HepG2 (cell line): ENCODE results near the gene UCN3. TPM values are rescaled to one million over a fixed set of nuclear protein-coding genes. Genes with fewer than 3 reads are reported as not detected.

Experiments
- ETV5 ChIP-seq: IDR thresholded peaks from 2 replicates; pipeline ENCODE4 v1.6.1; 2018; ENCODE audit warnings: missing biosample characterization, missing genetic modification reagents, inconsistent platforms, borderline replicate concordance
- FOSL2 ChIP-seq: sonication (generic); formaldehyde crosslinking; IDR thresholded peaks from 2 replicates; pipeline ENCODE4 v1.4.0; 2020; ENCODE audit warnings: missing genetic modification reagents
- GABPB1 ChIP-seq: IDR thresholded peaks from 2 replicates; pipeline ENCODE4 v1.6.1; 2016; ENCODE audit warnings: mild to moderate bottlenecking, missing genetic modification reagents, moderate library complexity, missing compliant biosample characterization
- PRDM4 ChIP-seq: sonication (generic); formaldehyde crosslinking; IDR thresholded peaks from 2 replicates; pipeline ENCODE4 v1.9.0; 2021; ENCODE audit warnings: missing genetic modification reagents, borderline replicate concordance
- SAP130 ChIP-seq: IDR thresholded peaks from 2 replicates; pipeline ENCODE4 v1.6.1; 2016; ENCODE audit warnings: low read depth
- SRF ChIP-seq: IDR thresholded peaks from 2 replicates; pipeline ENCODE4 v1.6.1; 2011; ENCODE audit warnings: mild to moderate bottlenecking, low read depth, low read length, moderate library complexity
- ZBTB42 ChIP-seq: sonication (generic); formaldehyde crosslinking; IDR thresholded peaks from 2 replicates; pipeline ENCODE4 v1.5.0; 2020; ENCODE audit warnings: mild to moderate bottlenecking, missing genetic modification reagents
- ZNF570 ChIP-seq: sonication (generic); formaldehyde crosslinking; IDR thresholded peaks from 2 replicates; pipeline ENCODE4 v1.4.0; 2020; ENCODE audit warnings: mild to moderate bottlenecking, missing genetic modification reagents, borderline replicate concordance
- ZNF616 ChIP-seq: sonication (generic); formaldehyde crosslinking; IDR thresholded peaks from 2 replicates; pipeline ENCODE4 v1.5.0; 2020; ENCODE audit warnings: low read depth, mild to moderate bottlenecking, missing genetic modification reagents
- ZNF784 ChIP-seq: sonication (generic); formaldehyde crosslinking; IDR thresholded peaks from 2 replicates; pipeline ENCODE4 v1.5.1; 2020; ENCODE audit warnings: missing genetic modification reagents, mild to moderate bottlenecking, borderline replicate concordance
- polyA plus RNA-seq, 8 experiments: library from polyadenylated mRNA; depleted of rRNA in 3 of 8; stranded (reverse) in 7 of 8; unstranded in 1 of 8; fragments of >200 nt; fragmentation: Illumina TruSeq in 4 of 8; extraction: Trizol in 4 of 8; gene quantifications; 2 replicates each; pipeline versions ENCODE4 v1.2.1 to v1.2.3, GENCODE V29; 2011 to 2016; ENCODE audit warnings: low read depth in 4 of 8, missing spikeins in 1 of 8, mixed read lengths in 1 of 8; ENCODE audit not compliant: insufficient read depth in 1 of 8
- total RNA-seq, 5 experiments: library from RNA; depleted of rRNA; stranded (reverse); fragments of >200 nt; fragmentation: Illumina TruSeq; extraction: Trizol; gene quantifications; 2 replicates each; pipeline ENCODE4 v1.2.3, GENCODE V29; 2016; ENCODE audit warnings: low read depth in 1 of 5
- TF ChIP-seq, protein P1 (sequence below): sonication (generic); formaldehyde crosslinking; conservative IDR thresholded peaks from 2 replicates; pipeline ENCODE4 v1.4.0; 2020; ENCODE audit warnings: missing genetic modification reagents
- TF ChIP-seq, protein P2 (sequence below): sonication (generic); formaldehyde crosslinking; IDR thresholded peaks from 2 replicates; pipeline ENCODE4 v1.4.0; 2020; ENCODE audit warnings: missing genetic modification reagents

UCN3 gene
- total and polyA plus RNA-seq, 2 of the 13 experiments (the other 11 are each of a cell fraction or from before 2014, with no cell fraction given) = not detected

DNA sequence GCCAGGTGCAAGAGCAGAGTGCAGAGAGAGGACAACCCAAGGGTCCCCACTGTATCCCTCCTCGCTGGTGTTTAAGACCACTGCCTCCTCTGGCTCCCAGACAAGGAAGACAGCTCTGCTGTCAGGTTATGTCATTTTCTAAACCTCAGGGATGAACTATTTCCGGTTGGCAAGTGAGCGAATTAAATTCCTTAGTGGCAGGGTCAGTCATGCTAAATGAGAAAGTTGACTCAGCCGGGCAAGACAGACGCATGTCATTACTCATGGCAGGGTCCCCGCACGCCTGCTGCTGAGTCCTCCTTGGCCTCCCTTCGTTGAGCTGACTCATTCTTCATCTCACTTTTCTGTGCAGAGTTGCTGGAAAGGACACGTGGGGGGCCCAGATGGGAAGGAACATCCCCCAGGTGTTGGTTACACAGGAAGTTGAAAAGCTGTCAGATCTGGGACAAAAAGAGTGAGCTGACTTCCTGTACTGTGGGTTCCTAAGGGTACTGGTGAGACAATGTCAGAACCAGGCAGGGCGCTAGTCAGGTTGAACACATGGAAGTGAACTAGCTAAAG is 47.1 kb upstream of the UCN3 start (continued):
- TF ChIP-seq GABPB1 (CRISPR knock-in tag) (peak; percentile 27; the same call in 1 of the 2 replicates), ZNF616 (CRISPR knock-in tag) (no peak), ZBTB42 (CRISPR knock-in tag) (no peak), PRDM4 (CRISPR knock-in tag) (no peak), ETV5 (CRISPR knock-in tag) (no peak), SAP130 (peak; percentile 39), FOSL2 (CRISPR knock-in tag) (peak; percentile 50), ZNF570 (no peak), ZNF784 (CRISPR knock-in tag) (no peak), SRF (no peak)
- TF ChIP-seq, protein P1, sequence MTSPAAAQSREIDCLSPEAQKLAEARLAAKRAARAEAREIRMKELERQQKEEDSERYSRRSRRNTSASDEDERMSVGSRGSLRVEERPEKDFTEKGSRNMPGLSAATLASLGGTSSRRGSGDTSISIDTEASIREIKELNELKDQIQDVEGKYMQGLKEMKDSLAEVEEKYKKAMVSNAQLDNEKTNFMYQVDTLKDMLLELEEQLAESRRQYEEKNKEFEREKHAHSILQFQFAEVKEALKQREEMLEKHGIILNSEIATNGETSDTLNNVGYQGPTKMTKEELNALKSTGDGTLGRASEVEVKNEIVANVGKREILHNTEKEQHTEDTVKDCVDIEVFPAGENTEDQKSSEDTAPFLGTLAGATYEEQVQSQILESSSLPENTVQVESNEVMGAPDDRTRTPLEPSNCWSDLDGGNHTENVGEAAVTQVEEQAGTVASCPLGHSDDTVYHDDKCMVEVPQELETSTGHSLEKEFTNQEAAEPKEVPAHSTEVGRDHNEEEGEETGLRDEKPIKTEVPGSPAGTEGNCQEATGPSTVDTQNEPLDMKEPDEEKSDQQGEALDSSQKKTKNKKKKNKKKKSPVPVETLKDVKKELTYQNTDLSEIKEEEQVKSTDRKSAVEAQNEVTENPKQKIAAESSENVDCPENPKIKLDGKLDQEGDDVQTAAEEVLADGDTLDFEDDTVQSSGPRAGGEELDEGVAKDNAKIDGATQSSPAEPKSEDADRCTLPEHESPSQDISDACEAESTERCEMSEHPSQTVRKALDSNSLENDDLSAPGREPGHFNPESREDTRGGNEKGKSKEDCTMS (CRISPR knock-in tag) = no peak
- TF ChIP-seq, protein P2, sequence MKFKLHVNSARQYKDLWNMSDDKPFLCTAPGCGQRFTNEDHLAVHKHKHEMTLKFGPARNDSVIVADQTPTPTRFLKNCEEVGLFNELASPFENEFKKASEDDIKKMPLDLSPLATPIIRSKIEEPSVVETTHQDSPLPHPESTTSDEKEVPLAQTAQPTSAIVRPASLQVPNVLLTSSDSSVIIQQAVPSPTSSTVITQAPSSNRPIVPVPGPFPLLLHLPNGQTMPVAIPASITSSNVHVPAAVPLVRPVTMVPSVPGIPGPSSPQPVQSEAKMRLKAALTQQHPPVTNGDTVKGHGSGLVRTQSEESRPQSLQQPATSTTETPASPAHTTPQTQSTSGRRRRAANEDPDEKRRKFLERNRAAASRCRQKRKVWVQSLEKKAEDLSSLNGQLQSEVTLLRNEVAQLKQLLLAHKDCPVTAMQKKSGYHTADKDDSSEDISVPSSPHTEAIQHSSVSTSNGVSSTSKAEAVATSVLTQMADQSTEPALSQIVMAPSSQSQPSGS (CRISPR knock-in tag) = no peak
